Common myeloid progenitor, CD34-positive (primary cell): ENCODE data around the gene METAP1D.

Experiments
- CTCF ChIA-PET: fragments of 350-600 bp; sonication (Branson Sonifier 250); formaldehyde crosslinking; loops from one replicate; lab custom pipeline; 2021; ENCODE audit warnings: antibody characterized with exemption; lab: Charles Lee
- POLR2A ChIA-PET: fragments of 350-600 bp; sonication (Branson Sonifier 250); formaldehyde crosslinking; loops from one replicate; lab custom pipeline; 2021; ENCODE audit warnings: antibody characterized with exemption; lab: Charles Lee
- DNase-seq, 3 donors: peaks; one replicate each; pipeline versions ENCODE4 v3.0.0 to v3.0.0-alpha.2; 2013
- H3K27ac ChIP-seq, 2 experiments: 1 replicate in 1 of 2; 2 replicates in 1 of 2; pipeline ENCODE4 v1.7.0; 2013; ENCODE audit warnings: inconsistent platforms in 2 of 2, low read length in 2 of 2, mild to moderate bottlenecking in 2 of 2, low read depth in 1 of 2, moderate library complexity in 1 of 2; ENCODE audit not compliant: severe bottlenecking in 2 of 2, insufficient read depth in 1 of 2, poor library complexity in 1 of 2
- H3K27me3 ChIP-seq, 5 experiments: replicated peaks in 2 of 5; 1 replicate in 3 of 5; 2 replicates in 2 of 5; pipeline versions ENCODE4 v1.6.1 to v1.7.0; 2013; ENCODE audit warnings: low read length in 4 of 5, mild to moderate bottlenecking in 2 of 5, moderate library complexity in 2 of 5, inconsistent platforms in 1 of 5; ENCODE audit not compliant: insufficient read depth in 5 of 5, control insufficient read depth in 4 of 5
- H3K36me3 ChIP-seq, 4 experiments: 1 replicate in 2 of 4; 2 replicates in 2 of 4; pipeline versions ENCODE4 v1.6.1 to v1.7.0; 2013; ENCODE audit warnings: low read length in 3 of 4, control low read depth in 1 of 4, mild to moderate bottlenecking in 1 of 4; ENCODE audit not compliant: control insufficient read depth in 4 of 4, insufficient read depth in 4 of 4
- H3K4me1 ChIP-seq, 4 experiments: 1 replicate in 3 of 4; 2 replicates in 1 of 4; pipeline versions ENCODE4 v1.6.1 to v1.7.1; 2013; ENCODE audit warnings: low read length in 3 of 4, mild to moderate bottlenecking in 3 of 4, control low read depth in 1 of 4, inconsistent platforms in 1 of 4, moderate library complexity in 1 of 4; ENCODE audit not compliant: control insufficient read depth in 4 of 4, insufficient read depth in 4 of 4; ENCODE audit errors: control extremely low read depth in 1 of 4
- H3K4me3 ChIP-seq, 7 experiments: 1 replicate in 4 of 7; 2 replicates in 3 of 7; pipeline versions ENCODE4 v1.5.1 to v1.7.0; 2013; ENCODE audit warnings: mild to moderate bottlenecking in 7 of 7, low read length in 6 of 7, moderate library complexity in 6 of 7, inconsistent platforms in 2 of 7, low read depth in 2 of 7, control low read depth in 1 of 7; ENCODE audit not compliant: insufficient read depth in 4 of 7, control insufficient read depth in 1 of 7; ENCODE audit errors: extremely low read depth in 1 of 7
- H3K9me3 ChIP-seq, 5 experiments: 1 replicate in 4 of 5; 2 replicates in 1 of 5; pipeline versions ENCODE4 v1.6.1 to v1.7.1; 2013; ENCODE audit warnings: low read length in 4 of 5, mild to moderate bottlenecking in 2 of 5, inconsistent platforms in 1 of 5, low read depth in 1 of 5, moderate library complexity in 1 of 5; ENCODE audit not compliant: control insufficient read depth in 4 of 5, insufficient read depth in 2 of 5; ENCODE audit errors: control extremely low read depth in 1 of 5
- WGBS: methylation state at CpG from one replicate; pipeline ENCODE4 v1.1.5; 2013; ENCODE audit not compliant: insufficient coverage; 5-methylcytosine and 5-hydroxymethylcytosine counted together

METAP1D gene

DNA sequence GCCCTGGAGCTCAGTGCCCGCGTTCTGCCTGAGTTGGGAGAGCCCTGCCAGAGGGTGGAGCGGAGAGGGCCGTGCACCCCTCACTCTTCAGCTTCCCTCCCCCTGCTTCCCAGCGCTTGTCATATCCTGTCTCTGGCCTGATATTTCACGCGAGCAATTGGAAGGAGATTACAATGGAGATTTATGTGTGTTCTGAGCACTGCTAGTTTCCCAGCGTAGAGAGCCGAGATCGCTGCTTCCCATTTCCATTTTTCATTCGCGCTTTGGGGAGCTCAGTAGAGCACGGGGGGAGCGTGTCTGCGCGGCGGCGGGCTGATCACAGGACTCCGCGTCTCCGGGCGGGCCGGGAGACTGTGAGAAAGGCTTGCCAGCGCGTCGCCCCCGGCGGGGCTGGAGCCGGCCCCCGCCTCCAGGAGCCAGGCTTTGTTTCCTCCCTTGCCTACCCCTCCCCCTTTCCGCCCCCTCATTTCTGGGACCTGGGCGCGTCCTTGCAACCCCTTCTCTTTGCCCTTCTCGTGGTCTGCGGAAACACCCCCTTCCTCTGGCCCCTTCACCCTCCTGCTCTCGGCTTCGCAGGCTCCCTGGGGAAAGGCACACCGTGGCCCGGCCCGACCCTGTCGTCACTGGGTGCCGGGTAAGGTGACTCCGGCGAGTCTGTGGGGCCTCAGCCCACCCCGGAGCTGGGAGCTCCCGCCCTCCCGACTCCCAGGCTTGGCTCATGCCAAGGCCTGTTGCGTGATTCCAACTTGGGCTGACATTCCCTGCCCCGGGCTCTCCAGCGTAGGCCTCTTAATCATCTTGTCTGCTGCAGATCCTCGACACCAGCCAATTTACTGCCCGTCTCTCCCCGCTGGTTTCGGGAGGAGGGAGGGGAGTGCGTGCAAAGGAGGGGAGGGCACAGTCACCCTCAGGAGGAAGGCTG is 97.1 kb downstream of the METAP1D start:
- Histone ChIP-seq H3K4me3 (peak overlapping the region in 3 of 7 experiments; percentile 28 to 44 (median 38)), H3K36me3 (no peaks in the 10 kb centered on the region), H3K9me3 (no peaks in the 10 kb centered on the region), H3K4me1 (peaks cover 0 to 60% (median 58%) of the 10 kb centered on the region in 4 experiments), H3K27me3 (peaks cover 22 to 100% (median 72%) of the 10 kb centered on the region in 5 experiments), H3K27ac (no peak overlapping the region)
- ChIA-PET CTCF (interaction anchor here (0.9 to 3.8 kb wide), 7 partner anchors 8 to 369 kb away, joined by 4 to 16 read pairs (median 5); partner anchors contain the start of gene DLX1), POLR2A (no interaction called here)
- DNase-seq = peak in 1 of 3 donors; percentile 38
- 1% methylated on average over 28 of the region's 55 CpGs for WGBS

DNA sequence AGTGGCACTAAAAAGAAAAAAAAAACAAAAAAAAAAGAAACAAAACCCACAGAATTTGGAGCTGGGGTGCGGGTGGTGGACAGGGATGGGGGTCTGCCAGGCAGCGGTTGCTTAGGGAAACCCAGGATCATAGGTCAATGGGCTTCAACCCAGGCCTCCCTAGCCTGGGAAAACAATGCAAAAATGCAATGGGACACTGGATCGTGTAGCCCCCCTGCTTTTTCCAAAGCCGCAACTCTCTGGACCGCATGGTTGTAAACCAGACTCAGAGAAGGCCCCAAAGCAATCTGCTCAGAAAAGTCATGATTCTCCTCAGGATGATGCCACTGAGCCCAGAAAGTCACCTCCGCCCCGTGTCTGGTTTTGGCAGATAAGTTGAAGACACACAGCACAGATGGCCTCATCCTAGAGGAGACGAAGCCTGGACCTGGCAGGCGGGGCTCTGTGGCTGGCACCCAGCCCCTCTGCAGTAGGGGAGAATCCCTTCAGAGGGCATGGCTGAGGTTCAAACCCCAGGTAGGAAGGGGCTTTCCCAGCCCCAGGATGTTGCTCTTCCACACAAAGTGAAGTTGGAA is 97.9 kb downstream of the METAP1D start:
- CTCF ChIA-PET = interaction anchor here (3.8 to 11.5 kb wide), 2 partner anchors 8 to 15 kb away, joined by 16 to 128 read pairs; partner anchors contain the start of gene DLX1
- Histone ChIP-seq H3K27ac (no peak overlapping the region), H3K9me3 (no peaks in the 10 kb centered on the region), H3K4me3 (no peak overlapping the region), H3K36me3 (no peaks in the 10 kb centered on the region), H3K27me3 (peaks cover 19 to 100% (median 66%) of the 10 kb centered on the region in 5 experiments), H3K4me1 (peaks cover 0 to 67% (median 65%) of the 10 kb centered on the region in 4 experiments)
- peak in 1 of 3 donors; percentile 67 for DNase-seq
- 23% methylated on average over 9 of the region's 9 CpGs for WGBS
- POLR2A ChIA-PET = no interaction called here

DNA sequence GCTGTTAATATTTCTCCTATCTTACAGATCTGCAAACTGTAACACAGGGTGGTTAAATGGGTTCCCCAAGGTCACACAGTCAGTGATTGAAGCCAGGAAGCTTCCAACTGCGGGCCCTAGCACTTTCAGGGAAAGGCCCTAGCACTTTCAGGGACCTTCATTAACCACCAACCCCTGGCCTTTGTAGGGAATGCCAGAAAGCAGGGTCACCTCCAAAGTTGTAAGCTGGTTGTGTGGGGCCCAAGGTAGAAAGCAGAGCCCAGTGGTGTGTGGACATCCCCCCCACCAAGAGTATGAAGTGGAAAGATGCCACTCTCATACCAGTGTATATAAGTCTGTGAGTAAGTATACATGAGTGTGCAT is 98.5 kb downstream of the METAP1D start:
- Histone ChIP-seq H3K27ac (no peak overlapping the region), H3K4me3 (no peak overlapping the region)

DNA sequence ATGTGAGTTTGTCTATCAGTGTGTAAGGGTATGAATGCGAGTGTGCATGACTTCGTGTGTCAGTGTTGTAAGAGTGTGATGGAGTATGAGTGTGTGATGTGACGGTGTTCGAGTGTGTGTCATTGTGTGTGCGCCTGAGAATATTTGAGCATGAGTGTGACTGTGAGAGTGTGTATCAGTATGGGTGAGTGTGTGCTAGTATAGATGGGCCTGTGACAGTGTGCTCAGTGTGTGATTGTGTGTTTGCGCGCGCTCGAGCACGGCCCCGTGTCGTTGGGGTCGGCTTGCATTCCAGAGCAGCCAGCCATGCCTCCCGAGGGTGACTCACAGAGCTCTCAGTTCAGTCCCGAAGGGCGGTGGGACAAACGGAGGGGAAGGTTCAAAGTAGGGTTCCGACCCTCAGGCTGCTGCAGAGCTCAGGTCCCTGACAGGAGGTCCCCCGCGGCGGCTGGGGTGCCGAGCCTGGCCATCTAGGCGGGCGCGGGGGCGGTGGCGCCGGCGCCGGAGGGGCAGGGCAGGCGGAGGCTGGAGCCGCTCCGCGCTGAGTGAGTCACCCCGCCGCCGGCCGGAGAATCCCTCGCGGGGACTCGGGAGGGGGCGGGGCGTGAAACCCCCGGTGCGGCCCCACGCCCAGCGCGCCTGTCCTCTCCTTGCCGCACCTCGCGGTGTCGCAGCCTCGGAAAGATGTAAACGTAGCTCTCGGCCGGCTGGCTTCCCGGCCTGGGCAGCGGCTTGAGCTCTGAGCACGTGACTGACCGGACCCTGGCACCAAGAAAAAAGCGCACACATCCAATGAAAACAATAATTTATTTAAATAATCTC is 99.1 kb downstream of the METAP1D start:
- peak in 2 of 3 donors; percentile 71 to 81 for DNase-seq
- CTCF ChIA-PET = interaction anchor here (1.5 to 11.5 kb wide), 3 partner anchors 9 to 16 kb away, joined by 4 to 128 read pairs (median 16); partner anchors contain the start of gene DLX1
- H3K27me3 ChIP-seq = peaks cover 17 to 100% (median 58%) of the 10 kb centered on the region in 5 experiments
- H3K4me1 ChIP-seq = peaks cover 6 to 78% (median 76%) of the 10 kb centered on the region in 4 experiments
- peak overlapping the region in 3 of 7 experiments; percentile 17 to 45 (median 32) for H3K4me3 ChIP-seq
- H3K9me3 ChIP-seq = no peaks in the 10 kb centered on the region
- POLR2A ChIA-PET = interaction anchor here (1.1 kb wide), 1 partner anchor 8 kb away, joined by 4 read pairs; no protein-coding TSS in a partner anchor
- H3K36me3 ChIP-seq = no peaks in the 10 kb centered on the region
- H3K27ac ChIP-seq = no peak overlapping the region
- 5% methylated on average over 52 of the region's 61 CpGs for WGBS

More for the DNA sequence above, 98.5 kb downstream of the METAP1D start:
- peaks cover 2 to 73% (median 70%) of the 10 kb centered on the region in 4 experiments for H3K4me1 ChIP-seq
- ChIA-PET POLR2A (no interaction called here), CTCF (interaction anchor here (3.8 to 11.5 kb wide), 2 partner anchors 9 to 16 kb away, joined by 16 to 128 read pairs; partner anchors contain the start of gene DLX1)
- peaks cover 22 to 100% (median 61%) of the 10 kb centered on the region in 5 experiments for H3K27me3 ChIP-seq
- WGBS = 20% methylated on average over 1 of the region's 1 CpG
- DNase-seq = no peak
- H3K9me3 ChIP-seq = no peaks in the 10 kb centered on the region
- no peaks in the 10 kb centered on the region for H3K36me3 ChIP-seq

DNA sequence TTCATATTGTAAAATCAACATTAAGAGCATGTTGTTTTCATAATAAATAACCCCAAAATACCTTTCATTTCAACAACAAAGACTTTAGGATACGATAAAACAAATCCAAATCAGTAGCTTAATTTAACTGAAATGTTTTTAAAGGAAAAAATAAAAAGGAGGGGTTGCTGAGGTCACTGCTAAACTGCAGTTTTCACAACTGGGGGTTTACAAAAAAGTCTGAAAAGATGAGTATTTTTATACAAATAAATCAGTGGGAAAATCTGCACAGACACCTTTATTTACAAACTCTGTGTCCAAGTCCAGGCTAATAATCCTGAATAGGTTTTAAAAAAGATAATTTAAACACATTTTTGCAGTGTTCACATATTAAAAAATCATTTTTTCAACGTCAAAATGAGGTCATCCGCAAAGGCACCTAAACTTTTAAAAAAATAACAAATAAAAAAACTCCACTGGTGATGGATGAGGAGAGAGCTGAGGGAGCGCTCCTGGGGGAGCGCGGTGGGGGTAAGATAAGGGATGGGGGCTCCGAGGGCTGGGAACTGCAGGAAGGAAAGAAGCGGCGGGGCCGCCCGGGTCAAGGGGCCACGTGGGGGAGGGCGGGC is 99.8 kb downstream of the METAP1D start:
- H3K27me3 ChIP-seq = peaks cover 19 to 100% (median 56%) of the 10 kb centered on the region in 5 experiments
- ChIA-PET CTCF (interaction anchor here (1.5 to 11.5 kb wide), 3 partner anchors 8 to 17 kb away, joined by 4 to 128 read pairs (median 16); partner anchors contain the start of gene DLX1), POLR2A (interaction anchor here (0.6 to 1.1 kb wide), 2 partner anchors 9 to 30 kb away, joined by 3 to 4 read pairs; no protein-coding TSS in a partner anchor)
- no peak overlapping the region for H3K27ac ChIP-seq
- peaks cover 6 to 77% (median 76%) of the 10 kb centered on the region in 4 experiments for H3K4me1 ChIP-seq
- WGBS = 6% methylated on average over 5 of the region's 13 CpGs
- H3K36me3 ChIP-seq = no peaks in the 10 kb centered on the region
- H3K4me3 ChIP-seq = no peak overlapping the region
- DNase-seq = no peak
- no peaks in the 10 kb centered on the region for H3K9me3 ChIP-seq
